GM18502 (cell line): Measurements from ENCODE around the gene TRPC4AP.

Experiments
- ATAC-seq: cut with Tn5 transposase; IDR thresholded peaks from one replicate; pipeline ENCODE4 v1.9.1; 2021; ENCODE audit warnings: mild to moderate bottlenecking; ENCODE audit not compliant: unreplicated experiment, poor library complexity

The TRPC4AP gene

GRCh38 chr20:35018590-35019371 is 73.8 kb downstream of the TRPC4AP start:
- ATAC-seq, result no peak

- ATAC-seq, result no peak
These were observed 75.3 kb downstream of the TRPC4AP start for GRCh38 chr20:35017099-35017835.

GRCh38 chr20:35015863-35016193 is 76.8 kb downstream of the TRPC4AP start:
- ATAC-seq, result no peak

GRCh38 chr20:35014537-35014936 is 78.1 kb downstream of the TRPC4AP start:
- no peak for ATAC-seq

GRCh38 chr20:35013421-35014411 is 78.9 kb downstream of the TRPC4AP start:
- ATAC-seq, result no peak

GRCh38 chr20:35012227-35013069 is 80.2 kb downstream of the TRPC4AP start:
- ATAC-seq, result no peak

- no peak for ATAC-seq
These were observed 80.9 kb downstream of the TRPC4AP start for GRCh38 chr20:35011589-35012226.

- ATAC-seq, result no peak
These were observed 82.0 kb downstream of the TRPC4AP start for GRCh38 chr20:35010405-35011192.

GRCh38 chr20:35009665-35010328 is 82.8 kb downstream of the TRPC4AP start:
- ATAC-seq, result no peak

GRCh38 chr20:35008411-35009342 is 83.9 kb downstream of the TRPC4AP start:
- no peak for ATAC-seq

- no peak for ATAC-seq
These were observed 84.7 kb downstream of the TRPC4AP start for GRCh38 chr20:35007891-35008290.

GRCh38 chr20:35007413-35007812 is 85.2 kb downstream of the TRPC4AP start:
- ATAC-seq, result no peak

- ATAC-seq, result no peak
These were observed 86.1 kb downstream of the TRPC4AP start for GRCh38 chr20:35006531-35006971.

- no peak for ATAC-seq
These were observed 86.6 kb downstream of the TRPC4AP start for GRCh38 chr20:35006009-35006408.

- ATAC-seq, result no peak
These were observed 87.1 kb downstream of the TRPC4AP start for GRCh38 chr20:35005463-35005961.

GRCh38 chr20:35004749-35005462 is 87.7 kb downstream of the TRPC4AP start:
- no peak for ATAC-seq
